Breast epithelium (tissue), 3 donors: ENCODE results near the gene SRP9.

Experiments
- CTCF ChIP-seq, 3 donors: fragments of 450-650 bp; IDR thresholded peaks; one replicate each; pipeline ENCODE4 v1.5.1; 2016 to 2017; ENCODE audit warnings: antibody characterized with exemption in 3 of 3, mild to moderate bottlenecking in 3 of 3, moderate library complexity in 3 of 3
- POLR2A ChIP-seq: fragments of 450-650 bp; IDR thresholded peaks from one replicate; pipeline ENCODE4 v1.6.1; 2016; ENCODE audit warnings: antibody characterized with exemption, mild to moderate bottlenecking, moderate library complexity
- POLR2AphosphoS5 ChIP-seq, 3 donors: sonication (generic); formaldehyde crosslinking; IDR thresholded peaks; one replicate each; pipeline ENCODE4 v1.6.1; 2017; ENCODE audit warnings: antibody characterized with exemption in 3 of 3

DNA sequence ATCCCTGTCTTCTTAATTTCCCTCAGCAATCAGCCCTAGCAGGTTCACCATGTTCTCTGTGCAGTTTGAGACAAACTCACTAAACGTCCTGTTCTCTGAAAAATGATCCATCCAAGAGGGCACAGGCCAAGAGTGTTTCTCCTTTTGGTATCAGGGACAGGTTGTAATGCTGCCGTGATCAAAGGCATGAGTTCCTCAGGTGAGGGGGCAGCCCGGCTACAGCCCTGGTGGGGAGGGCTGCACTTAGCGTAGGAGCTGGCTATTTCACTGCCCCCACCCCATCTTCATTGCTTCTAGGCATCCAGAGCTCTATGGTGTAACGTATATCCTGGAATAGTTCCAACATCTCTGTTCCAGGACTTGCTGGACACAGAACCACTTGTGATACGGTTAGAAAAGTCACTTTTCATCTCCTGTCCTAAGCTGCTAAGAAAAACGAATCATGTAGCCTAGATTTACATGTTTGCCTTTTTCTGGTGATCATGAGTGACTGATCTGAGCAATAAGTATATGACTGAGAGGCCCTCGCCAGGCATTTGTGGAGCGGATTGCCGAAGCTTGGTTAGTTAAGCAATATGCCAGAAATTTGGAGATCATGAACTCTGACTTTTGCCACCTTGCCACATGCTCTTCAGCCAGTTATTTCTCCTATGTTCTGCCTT lies 41.1 kb upstream of the SRP9 start:
- no peak for TF ChIP-seq CTCF (IDR thresholded peaks at IDR 0.05)
- no peak for TF ChIP-seq POLR2AphosphoS5 (IDR thresholded peaks at IDR 0.05)
- TF ChIP-seq POLR2A = no peak
